H9 (cell line): Measurements from ENCODE around the gene TENM4. TPM values are rescaled to one million over a fixed set of nuclear protein-coding genes. Genes with fewer than 3 reads are reported as not detected.

Source experiments
- DNase-seq: peaks from one replicate; pipeline ENCODE4 v3.0.0-alpha.2; 2017
- H2AFZ ChIP-seq: one replicate; pipeline ENCODE4 v1.6.1; 2013; ENCODE audit warnings: mild to moderate bottlenecking, low read length, control low read depth, moderate library complexity
- H2AK5ac ChIP-seq: 2 replicates; pipeline ENCODE4 v1.6.1; 2013; ENCODE audit warnings: low read length, control low read depth, mixed read lengths; ENCODE audit not compliant: insufficient read length
- H2BK120ac ChIP-seq: one replicate; pipeline ENCODE4 v1.6.1; 2013; ENCODE audit warnings: low read depth, mild to moderate bottlenecking, low read length, control low read depth, inconsistent platforms; ENCODE audit not compliant: poor library complexity, severe bottlenecking
- H2BK12ac ChIP-seq: 2 replicates; pipeline ENCODE4 v1.6.1; 2013; ENCODE audit warnings: low read length, control low read depth, mixed read lengths, low read depth; ENCODE audit not compliant: insufficient read length
- H2BK15ac ChIP-seq: 2 replicates; pipeline ENCODE4 v1.6.1; 2013; ENCODE audit warnings: low read depth, low read length, control low read depth
- H2BK20ac ChIP-seq: one replicate; pipeline ENCODE4 v1.6.1; 2013; ENCODE audit warnings: low read depth, mild to moderate bottlenecking, low read length, control low read depth, inconsistent platforms; ENCODE audit not compliant: poor library complexity, severe bottlenecking
- H2BK5ac ChIP-seq: 2 replicates; pipeline ENCODE4 v1.6.1; 2013; ENCODE audit warnings: low read length, control low read depth, mixed read lengths; ENCODE audit not compliant: insufficient read length
- H3K14ac ChIP-seq: 2 replicates; pipeline ENCODE4 v1.6.1; 2013; ENCODE audit warnings: low read length, control low read depth; ENCODE audit not compliant: insufficient read depth
- H3K18ac ChIP-seq: 2 replicates; pipeline ENCODE4 v1.6.1; 2013; ENCODE audit warnings: low read depth, mild to moderate bottlenecking, mixed read lengths, low read length, control low read depth; ENCODE audit not compliant: insufficient read length
- H3K23ac ChIP-seq: 2 replicates; pipeline ENCODE4 v1.6.1; 2013; ENCODE audit warnings: low read length, control low read depth, mixed read lengths, low read depth; ENCODE audit not compliant: insufficient read length
- H3K23me2 ChIP-seq: 2 replicates; pipeline ENCODE4 v1.6.1; 2013; ENCODE audit warnings: low read depth, mild to moderate bottlenecking, mixed read lengths, low read length, control low read depth; ENCODE audit not compliant: insufficient read length, poor library complexity, severe bottlenecking
- H3K27ac ChIP-seq: 2 replicates; pipeline ENCODE4 v1.5.1; 2013; ENCODE audit warnings: low read length, control low read depth, mixed read lengths, low read depth; ENCODE audit not compliant: insufficient read length
- H3K27me3 ChIP-seq: 2 replicates; pipeline ENCODE4 v1.6.1; 2013; ENCODE audit warnings: low read length, control low read depth, inconsistent platforms; ENCODE audit not compliant: insufficient read depth
- H3K4ac ChIP-seq: 2 replicates; pipeline ENCODE4 v1.6.1; 2013; ENCODE audit warnings: low read depth, mild to moderate bottlenecking, control low read depth, inconsistent platforms, low read length, moderate library complexity
- H3K4me1 ChIP-seq: 2 replicates; pipeline ENCODE4 v1.6.1; 2013; ENCODE audit warnings: low read length, control low read depth, inconsistent platforms; ENCODE audit not compliant: insufficient read depth
- H3K4me2 ChIP-seq: 2 replicates; pipeline ENCODE4 v1.6.1; 2013; ENCODE audit warnings: low read length, control low read depth, mixed read lengths; ENCODE audit not compliant: insufficient read length, insufficient read depth
- H3K56ac ChIP-seq: 2 replicates; pipeline ENCODE4 v1.6.1; 2013; ENCODE audit warnings: low read depth, mild to moderate bottlenecking, mixed read lengths, low read length, control low read depth; ENCODE audit not compliant: insufficient read length
- H3K79me1 ChIP-seq: 2 replicates; pipeline ENCODE4 v1.6.1; 2013; ENCODE audit warnings: low read depth, mild to moderate bottlenecking, moderate library complexity, low read length, control low read depth, inconsistent platforms; ENCODE audit not compliant: insufficient read depth, poor library complexity, severe bottlenecking
- H3K79me2 ChIP-seq: 2 replicates; pipeline ENCODE4 v1.6.1; 2013; ENCODE audit warnings: low read length, control low read depth, inconsistent platforms; ENCODE audit not compliant: insufficient read depth
- H3K9ac ChIP-seq: 2 replicates; pipeline ENCODE4 v1.6.1; 2013; ENCODE audit warnings: low read length, control low read depth, mixed read lengths; ENCODE audit not compliant: insufficient read length; ENCODE audit errors: extremely low read depth
- H3K9me3 ChIP-seq: one replicate; pipeline ENCODE4 v1.6.1; 2013; ENCODE audit warnings: low read depth, low read length, inconsistent platforms; ENCODE audit not compliant: control insufficient read depth
- H3T11ph ChIP-seq: one replicate; pipeline ENCODE4 v1.6.1; 2013; ENCODE audit warnings: mild to moderate bottlenecking, low read length, control low read depth, inconsistent platforms
- H4K20me1 ChIP-seq: one replicate; pipeline ENCODE4 v1.6.1; 2013; ENCODE audit not compliant: control insufficient read depth, insufficient read length, insufficient read depth
- H4K5ac ChIP-seq: 2 replicates; pipeline ENCODE4 v1.6.1; 2013; ENCODE audit warnings: low read depth, mild to moderate bottlenecking, mixed read lengths, low read length, control low read depth; ENCODE audit not compliant: insufficient read length
- H4K8ac ChIP-seq: replicated peaks from 2 replicates; pipeline ENCODE4 v1.6.1; 2013; ENCODE audit warnings: low read length, control low read depth, mixed read lengths, low read depth; ENCODE audit not compliant: insufficient read length
- H4K91ac ChIP-seq: 2 replicates; pipeline ENCODE4 v1.6.1; 2013; ENCODE audit warnings: low read depth, mild to moderate bottlenecking, moderate library complexity, mixed read lengths, low read length, control low read depth; ENCODE audit not compliant: insufficient read length
- H3K27ac Mint-ChIP-seq, 3 experiments: 2 replicates in 2 of 3; 3 replicates in 1 of 3; pipeline ENCODE4 v1.8.0; 2020 to 2021; ENCODE audit warnings: mixed read lengths in 3 of 3, mild to moderate bottlenecking in 1 of 3, moderate library complexity in 1 of 3
- H3K27me3 Mint-ChIP-seq: 2 replicates; pipeline ENCODE4 v1.8.0; 2021; ENCODE audit warnings: low read depth, mild to moderate bottlenecking, moderate library complexity, mixed read lengths
- H3K36me3 Mint-ChIP-seq, 3 experiments: 2 replicates in 2 of 3; 3 replicates in 1 of 3; pipeline ENCODE4 v1.8.0; 2020 to 2021; ENCODE audit warnings: low read depth in 3 of 3, mixed read lengths in 3 of 3; ENCODE audit not compliant: insufficient read depth in 1 of 3
- H3K4me1 Mint-ChIP-seq, 2 experiments: 2 replicates each; pipeline ENCODE4 v1.8.0; 2020; ENCODE audit warnings: mixed read lengths in 2 of 2
- H3K4me3 Mint-ChIP-seq, 2 experiments: 2 replicates in 1 of 2; 3 replicates in 1 of 2; pipeline ENCODE4 v1.8.0; 2020 to 2021; ENCODE audit warnings: mild to moderate bottlenecking in 2 of 2, mixed read lengths in 2 of 2, moderate library complexity in 1 of 2
- H3K9me3 Mint-ChIP-seq, 2 experiments: 2 replicates in 1 of 2; 3 replicates in 1 of 2; pipeline ENCODE4 v1.8.0; 2020; ENCODE audit warnings: mild to moderate bottlenecking in 2 of 2, mixed read lengths in 2 of 2, moderate library complexity in 1 of 2
- WGBS: extraction: QIAGEN DNeasy Blood & Tissue Kit; methylation state at CpG from one replicate; pipeline ENCODE4 v1.1.7; 2013; ENCODE audit warnings: missing lambda C conversion rate, low lambda C conversion rate, mixed read lengths; ENCODE audit not compliant: insufficient read length; ENCODE audit errors: extremely low coverage; 5-methylcytosine and 5-hydroxymethylcytosine counted together
- total RNA-seq: library from RNA; stranded (reverse); gene quantifications from 2 replicates; pipeline ENCODE4 v1.2.1, GENCODE V29; 2021
- TF ChIP-seq, protein P1 (sequence below): fragments of 200-600 bp; sonication (generic); conservative IDR thresholded peaks from 3 replicates; pipeline ENCODE4 v1.8.0; 2021; ENCODE audit warnings: antibody characterized with exemption, mild to moderate bottlenecking

TENM4 gene
- total RNA-seq, 1 experiment from 2014 or later, result 4.6 TPM

DNA sequence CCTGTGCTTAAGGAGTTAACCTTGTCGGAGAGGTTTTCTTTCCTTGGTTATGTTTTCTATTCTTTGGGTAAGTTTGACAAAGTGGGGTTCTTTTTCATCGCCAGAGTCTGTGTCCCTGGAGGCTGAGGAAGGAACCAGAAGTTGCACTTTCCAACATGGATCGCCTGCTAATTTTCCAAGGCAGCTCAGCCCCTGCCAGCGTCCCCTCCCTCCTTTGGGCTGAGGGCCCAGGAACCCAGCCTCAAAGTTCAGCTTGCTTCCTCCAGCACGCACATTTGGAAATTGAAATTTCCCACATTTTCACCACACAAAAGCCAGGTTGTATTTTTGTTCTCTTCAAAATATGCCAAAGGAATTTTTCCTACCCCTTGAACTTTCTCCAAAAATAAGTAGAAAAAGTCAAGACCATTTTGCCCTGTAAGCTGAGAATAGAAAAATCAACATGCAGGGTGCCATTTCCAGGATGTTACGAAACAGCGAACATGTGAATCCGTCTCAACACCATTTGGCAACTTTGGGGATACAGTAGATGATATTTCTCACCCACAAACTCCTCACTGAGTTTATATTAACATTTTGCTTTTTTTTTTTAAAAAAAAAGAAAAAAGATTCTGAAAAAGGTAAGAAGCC lies 343.5 kb downstream of the TENM4 start:
- Histone ChIP-seq H3K9ac (no peak overlapping the region), H2BK120ac (no peak overlapping the region), H3K23me2 (peaks cover 2% of the 10 kb centered on the region), H3K18ac (no peak overlapping the region), H3T11ph (no peak overlapping the region), H3K4ac (no peak overlapping the region), H2AFZ (no peak overlapping the region), H3K9me3 (no peaks in the 10 kb centered on the region), H3K56ac (no peak overlapping the region), H2BK20ac (no peak overlapping the region), H4K5ac (no peak overlapping the region), H4K91ac (no peak overlapping the region), H3K4me2 (no peak overlapping the region), H3K23ac (no peak overlapping the region), H2BK5ac (no peak overlapping the region), H3K79me2 (no peaks in the 10 kb centered on the region), H3K14ac (no peak overlapping the region), H2AK5ac (no peak overlapping the region), H4K8ac (no peak overlapping the region), H3K4me1 (no peaks in the 10 kb centered on the region), H4K20me1 (no peaks in the 10 kb centered on the region), H3K27me3 (no peaks in the 10 kb centered on the region), H3K79me1 (no peaks in the 10 kb centered on the region), H2BK15ac (no peak overlapping the region), H2BK12ac (no peak overlapping the region), H3K27ac (no peak overlapping the region)
- Mint-ChIP-seq H3K27me3 (peaks cover 1% of the 10 kb centered on the region), H3K36me3 (no peaks in the 10 kb centered on the region), H3K4me1 (peaks cover 11 to 23% of the 10 kb centered on the region in 2 experiments), H3K9me3 (peaks cover 0 to 2% of the 10 kb centered on the region in 2 experiments; a peak in 1 of 5 replicates), H3K27ac (no peak overlapping the region), H3K4me3 (no peak overlapping the region)
- TF ChIP-seq, protein P1, sequence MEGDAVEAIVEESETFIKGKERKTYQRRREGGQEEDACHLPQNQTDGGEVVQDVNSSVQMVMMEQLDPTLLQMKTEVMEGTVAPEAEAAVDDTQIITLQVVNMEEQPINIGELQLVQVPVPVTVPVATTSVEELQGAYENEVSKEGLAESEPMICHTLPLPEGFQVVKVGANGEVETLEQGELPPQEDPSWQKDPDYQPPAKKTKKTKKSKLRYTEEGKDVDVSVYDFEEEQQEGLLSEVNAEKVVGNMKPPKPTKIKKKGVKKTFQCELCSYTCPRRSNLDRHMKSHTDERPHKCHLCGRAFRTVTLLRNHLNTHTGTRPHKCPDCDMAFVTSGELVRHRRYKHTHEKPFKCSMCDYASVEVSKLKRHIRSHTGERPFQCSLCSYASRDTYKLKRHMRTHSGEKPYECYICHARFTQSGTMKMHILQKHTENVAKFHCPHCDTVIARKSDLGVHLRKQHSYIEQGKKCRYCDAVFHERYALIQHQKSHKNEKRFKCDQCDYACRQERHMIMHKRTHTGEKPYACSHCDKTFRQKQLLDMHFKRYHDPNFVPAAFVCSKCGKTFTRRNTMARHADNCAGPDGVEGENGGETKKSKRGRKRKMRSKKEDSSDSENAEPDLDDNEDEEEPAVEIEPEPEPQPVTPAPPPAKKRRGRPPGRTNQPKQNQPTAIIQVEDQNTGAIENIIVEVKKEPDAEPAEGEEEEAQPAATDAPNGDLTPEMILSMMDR, result no peak
- no CpG with 5 or more reads among the region's 8 CpGs for WGBS
- DNase-seq, result no peak
